Endothelial cell of umbilical vein (primary cell): Measurements from ENCODE around the gene FURIN. TPM values are rescaled to one million over a fixed set of nuclear protein-coding genes. Genes with fewer than 3 reads are reported as not detected.
"Not testable (repeated sequence)": the region's sequence is repeated elsewhere in the genome, so short reads cannot be mapped to it uniquely, and the experiment has no call there.

Source experiments
- BruUV-seq: library from RNA; stranded (reverse); fragments of 400-500 nt; replicated peaks from 2 replicates; lab custom pipeline; 2021; lab: Mats Ljungman, UMichigan
- CTCF ChIA-PET: fragments of 300-600, 350-600 bp; sonication (Branson Sonifier 250); formaldehyde crosslinking; loops from one replicate; lab custom pipeline; 2021; ENCODE audit warnings: antibody characterized with exemption, inconsistent platforms; lab: Charles Lee
- POLR2A ChIA-PET: fragments of 300-600, 350-600 bp; sonication (Branson Sonifier 250); formaldehyde crosslinking; loops from one replicate; lab custom pipeline; 2021; ENCODE audit warnings: antibody characterized with exemption, inconsistent platforms; lab: Charles Lee
- DNase-seq: peaks from one replicate; pipeline ENCODE4 v3.0.0-alpha.2; 2011; ENCODE audit warnings: low read depth, low spot score
- FAIRE-seq: peaks from 2 replicates; lab custom pipeline; 2011; peaks lifted over from hg19 to GRCh38; lab: Jason Lieb, UNC
- H2AFZ ChIP-seq: 2 replicates; pipeline ENCODE4 v1.6.0; 2012; ENCODE audit warnings: low read depth, low read length, control low read depth, inconsistent platforms
- H3K27ac ChIP-seq: 2 replicates; pipeline ENCODE4 v1.5.1; 2011; ENCODE audit warnings: low read depth, mild to moderate bottlenecking, control low read depth, low read length, moderate library complexity; ENCODE audit not compliant: insufficient read depth
- H3K27me3 ChIP-seq, 2 experiments: 2 replicates each; pipeline versions ENCODE4 v1.6.0 to v1.6.1; 2011; ENCODE audit warnings: low read length in 2 of 2, mixed read lengths in 1 of 2; ENCODE audit not compliant: control insufficient read depth in 2 of 2, insufficient read depth in 2 of 2
- H3K36me3 ChIP-seq, 2 experiments: 2 replicates in 1 of 2; 3 replicates in 1 of 2; pipeline ENCODE4 v1.5.1; 2011; ENCODE audit warnings: low read length in 2 of 2, mild to moderate bottlenecking in 1 of 2, moderate library complexity in 1 of 2; ENCODE audit not compliant: control insufficient read depth in 2 of 2, insufficient read depth in 2 of 2; ENCODE audit errors: extremely low read depth in 1 of 2
- H3K4me1 ChIP-seq: 3 replicates; pipeline ENCODE4 v1.5.1; 2011; ENCODE audit warnings: mild to moderate bottlenecking, low read length; ENCODE audit not compliant: control insufficient read depth, insufficient read depth; ENCODE audit errors: extremely low read depth
- H3K4me2 ChIP-seq: 2 replicates; pipeline ENCODE4 v1.6.1; 2011; ENCODE audit warnings: low read length, control low read depth, mixed read lengths; ENCODE audit not compliant: insufficient read depth
- H3K4me3 ChIP-seq, 3 experiments: fragments of 200-600 bp in 1 of 3; sonication (generic), shearing (Covaris generic) in 1 of 3; replicated peaks in 1 of 3; 2 replicates each; pipeline ENCODE4 v1.5.1; 2011 to 2016; ENCODE audit warnings: control low read depth in 3 of 3, low read length in 3 of 3, mild to moderate bottlenecking in 2 of 3, inconsistent platforms in 1 of 3, low read depth in 1 of 3, moderate library complexity in 1 of 3; ENCODE audit not compliant: insufficient read depth in 1 of 3
- H3K79me2 ChIP-seq: 2 replicates; pipeline ENCODE4 v1.6.0; 2012; ENCODE audit warnings: low read length, inconsistent platforms; ENCODE audit not compliant: control insufficient read depth, insufficient read depth
- H3K9ac ChIP-seq: replicated peaks from 2 replicates; pipeline ENCODE3; 2011; ENCODE audit warnings: low read length, control low read depth; ENCODE audit not compliant: insufficient read depth; ENCODE audit errors: extremely low read depth
- H3K9me1 ChIP-seq: replicated peaks from 3 replicates; pipeline ENCODE4 v1.6.0; 2011; ENCODE audit warnings: mild to moderate bottlenecking, low read length; ENCODE audit not compliant: control insufficient read depth, insufficient read depth; ENCODE audit errors: extremely low read depth
- H3K9me3 ChIP-seq: replicated peaks from 2 replicates; pipeline ENCODE4 v1.5.1; 2012; ENCODE audit warnings: low read length, inconsistent platforms; ENCODE audit not compliant: control insufficient read depth, insufficient read depth
- H4K20me1 ChIP-seq: replicated peaks from 2 replicates; pipeline ENCODE3; 2011; ENCODE audit warnings: mild to moderate bottlenecking, low read length; ENCODE audit not compliant: control insufficient read depth, insufficient read depth; ENCODE audit errors: extremely low read depth
- CTCF ChIP-seq, 2 donors: IDR thresholded peaks; 1 replicate in 1 of 2; 2 replicates in 1 of 2; pipeline ENCODE4 v1.5.1; 2011; ENCODE audit warnings: low read length in 2 of 2, mild to moderate bottlenecking in 2 of 2, moderate library complexity in 2 of 2, control low read depth in 1 of 2, inconsistent platforms in 1 of 2, low read depth in 1 of 2; ENCODE audit not compliant: insufficient read depth in 1 of 2; ENCODE audit errors: extremely low read depth in 1 of 2
- EZH2 ChIP-seq: IDR thresholded peaks from 2 replicates; pipeline ENCODE4 v1.6.1; 2012; ENCODE audit warnings: borderline replicate concordance, low read depth, mild to moderate bottlenecking, moderate library complexity, low read length, inconsistent platforms; ENCODE audit not compliant: severe bottlenecking
- FOS ChIP-seq: IDR thresholded peaks from 2 replicates; pipeline ENCODE4 v1.6.1; 2011; ENCODE audit warnings: mild to moderate bottlenecking, low read length, moderate library complexity, borderline replicate concordance; ENCODE audit not compliant: insufficient read depth
- GATA2 ChIP-seq: IDR thresholded peaks from 2 replicates; pipeline ENCODE4 v1.7.0; 2011; ENCODE audit warnings: low read depth, mild to moderate bottlenecking, moderate library complexity, mixed read lengths, low read length; ENCODE audit not compliant: insufficient read length, insufficient read depth
- JUN ChIP-seq: IDR thresholded peaks from 2 replicates; pipeline ENCODE4 v1.6.1; 2011; ENCODE audit warnings: borderline replicate concordance, low read depth; ENCODE audit not compliant: insufficient read length, insufficient read depth
- MAX ChIP-seq: IDR thresholded peaks from 2 replicates; pipeline ENCODE4 v1.6.1; 2011; ENCODE audit not compliant: insufficient read depth, insufficient read length
- MYC ChIP-seq: IDR thresholded peaks from one replicate; pipeline ENCODE4 v1.6.1; 2011; ENCODE audit warnings: mild to moderate bottlenecking, low read depth, low read length
- POLR2A ChIP-seq: IDR thresholded peaks from 2 replicates; pipeline ENCODE4 v1.6.1; 2012; ENCODE audit warnings: low read depth, mild to moderate bottlenecking, control low read depth, low read length
- POLR2AphosphoS5 ChIP-seq: IDR thresholded peaks from 2 replicates; pipeline ENCODE4 v1.6.1; 2012; ENCODE audit warnings: low read depth, mild to moderate bottlenecking, control low read depth, low read length, moderate library complexity; ENCODE audit not compliant: insufficient read depth
- dilution Hi-C: fragments of 300-500 bp; cut with MboI; formaldehyde crosslinking; loops from one replicate; pipeline ENCODE4 v1.15.0; 2019; ENCODE audit warnings: low sequenced_read_pairs; ENCODE audit not compliant: extremely low pct_ligation_motif_present
- intact Hi-C: fragments of 100-400 bp; cut with micrococcal nuclease; formaldehyde crosslinking; loops from one replicate; pipeline ENCODE4 v1.10.0; 2022
- polyA plus RNA-seq, 4 experiments: library from polyadenylated mRNA; depleted of rRNA in 3 of 4; stranded (reverse) in 3 of 4; unstranded in 1 of 4; fragments of >200 nt; gene quantifications; 2 replicates each; pipeline versions ENCODE4 v1.2.1 to v1.2.3, GENCODE V29; 2011 to 2012; ENCODE audit warnings: missing spikeins in 1 of 4
- total RNA-seq: library from RNA; stranded (reverse); gene quantifications from 2 replicates; pipeline ENCODE4 v1.2.3, GENCODE V29; 2021

Gene FURIN
- total and polyA plus RNA-seq, 2 donors (not counting 3 experiments of a cell fraction or from before 2014, with no cell fraction given), result 77.4 to 131 TPM

GRCh38 chr15:90826206-90826885, 42.0 kb upstream of the FURIN start:
- BruUV-seq, H3K4me3 ChIP-seq, H3K9me3 ChIP-seq, H4K20me1 ChIP-seq, dilution Hi-C loops, DNase-seq, H3K36me3 ChIP-seq, POLR2A ChIA-PET, H3K27ac ChIP-seq, H3K27me3 ChIP-seq, H3K9ac ChIP-seq, H3K4me1 ChIP-seq, H2AFZ ChIP-seq, FAIRE-seq, intact Hi-C loops, H3K9me1 ChIP-seq, H3K79me2 ChIP-seq, H3K4me2 ChIP-seq: not testable (repeated sequence)
- CTCF ChIA-PET, result interaction anchor here (1.3 kb wide), 1 partner anchor 12 kb away, joined by 4 read pairs; no protein-coding TSS in a partner anchor

- Histone ChIP-seq H3K4me3 (no peak overlapping the region), H3K4me2 (no peak overlapping the region), H3K9ac (no peak overlapping the region), H3K27me3 (no peaks in the 10 kb centered on the region), H3K9me3 (no peaks in the 10 kb centered on the region), H3K79me2 (no peaks in the 10 kb centered on the region), H3K27ac (no peak overlapping the region), H2AFZ (no peak overlapping the region), H3K4me1 (no peaks in the 10 kb centered on the region), H3K36me3 (no peaks in the 10 kb centered on the region), H4K20me1 (no peaks in the 10 kb centered on the region), H3K9me1 (no peaks in the 10 kb centered on the region)
- BruUV-seq, result no TSS peak
- DNase-seq (no peak), FAIRE-seq (no peak)
- POLR2A ChIA-PET, result interaction anchor here (0.5 kb wide), 1 partner anchor 1451 kb away, joined by 3 read pairs; no protein-coding TSS in a partner anchor
- TF ChIP-seq GATA2, result no peak
- TF ChIP-seq POLR2A, result no peak
- no peak for TF ChIP-seq MYC
- TF ChIP-seq CTCF (IDR thresholded peaks at IDR 0.05; ENCODE audit: extremely low read depth in 1 of 2, insufficient read depth in 1 of 2, low read depth in 1 of 2, low read length in 2 of 2), result no peak
- no peak for TF ChIP-seq JUN
- no peak for TF ChIP-seq MAX
- TF ChIP-seq EZH2, result no peak
- TF ChIP-seq FOS, result no peak
- no peak for TF ChIP-seq POLR2AphosphoS5
- intact Hi-C loops (no loop called here), dilution Hi-C loops (no loop called here)
- CTCF ChIA-PET, result interaction anchor here (1.3 kb wide), 1 partner anchor 13 kb away, joined by 4 read pairs; no protein-coding TSS in a partner anchor
Observed at GRCh38 chr15:90826886-90827435, 41.4 kb upstream of the FURIN start.
